Measurements from ENCODE around the gene VTI1A. TPM values are rescaled to one million over a fixed set of nuclear protein-coding genes. Genes with fewer than 3 reads are reported as not detected.
A peak's percentile ranks its signal among the peaks of the same experiment; 100 is the strongest.

VTI1A gene
- total RNA-seq, 3 donors from 2014 or later: 36.2 to 55.9 (median 44.4) TPM

DNA sequence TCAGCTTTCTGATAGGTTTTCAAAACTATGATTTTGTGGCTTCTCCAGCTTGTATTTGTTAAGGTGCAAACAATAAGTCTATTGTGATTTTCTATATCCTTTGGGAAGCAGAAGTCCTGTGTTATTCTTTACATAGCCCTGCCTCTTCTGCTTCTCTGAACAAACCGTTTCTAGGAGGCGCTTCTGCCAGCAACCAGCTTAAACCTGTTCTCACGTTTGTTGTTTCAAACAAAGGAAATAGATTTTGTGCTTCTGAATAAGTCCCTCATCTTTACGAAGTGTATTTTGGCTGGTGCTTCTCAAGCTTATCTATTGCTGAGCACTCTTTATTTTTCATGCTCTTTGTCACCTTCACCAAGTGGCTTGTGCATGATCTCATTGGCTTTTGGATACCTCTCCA, 61.0 kb downstream of the VTI1A start:
- TF ChIP-seq, protein P1, sequence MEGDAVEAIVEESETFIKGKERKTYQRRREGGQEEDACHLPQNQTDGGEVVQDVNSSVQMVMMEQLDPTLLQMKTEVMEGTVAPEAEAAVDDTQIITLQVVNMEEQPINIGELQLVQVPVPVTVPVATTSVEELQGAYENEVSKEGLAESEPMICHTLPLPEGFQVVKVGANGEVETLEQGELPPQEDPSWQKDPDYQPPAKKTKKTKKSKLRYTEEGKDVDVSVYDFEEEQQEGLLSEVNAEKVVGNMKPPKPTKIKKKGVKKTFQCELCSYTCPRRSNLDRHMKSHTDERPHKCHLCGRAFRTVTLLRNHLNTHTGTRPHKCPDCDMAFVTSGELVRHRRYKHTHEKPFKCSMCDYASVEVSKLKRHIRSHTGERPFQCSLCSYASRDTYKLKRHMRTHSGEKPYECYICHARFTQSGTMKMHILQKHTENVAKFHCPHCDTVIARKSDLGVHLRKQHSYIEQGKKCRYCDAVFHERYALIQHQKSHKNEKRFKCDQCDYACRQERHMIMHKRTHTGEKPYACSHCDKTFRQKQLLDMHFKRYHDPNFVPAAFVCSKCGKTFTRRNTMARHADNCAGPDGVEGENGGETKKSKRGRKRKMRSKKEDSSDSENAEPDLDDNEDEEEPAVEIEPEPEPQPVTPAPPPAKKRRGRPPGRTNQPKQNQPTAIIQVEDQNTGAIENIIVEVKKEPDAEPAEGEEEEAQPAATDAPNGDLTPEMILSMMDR (IDR thresholded peaks at IDR 0.05): no peak
- no peaks in the 10 kb centered on the region for H3K36me3 ChIP-seq (ENCODE audit: low read depth)
- H3K4me3 ChIP-seq: no peak overlapping the region
- DNase-seq (no peak), ATAC-seq (peak; percentile 73)
- H3K4me1 ChIP-seq (ENCODE audit: low read depth): no peaks in the 10 kb centered on the region
- no peaks in the 10 kb centered on the region for H3K9me3 ChIP-seq
- intact Hi-C loops (cut with DNase I, micrococcal nuclease): no loop called here

DNA sequence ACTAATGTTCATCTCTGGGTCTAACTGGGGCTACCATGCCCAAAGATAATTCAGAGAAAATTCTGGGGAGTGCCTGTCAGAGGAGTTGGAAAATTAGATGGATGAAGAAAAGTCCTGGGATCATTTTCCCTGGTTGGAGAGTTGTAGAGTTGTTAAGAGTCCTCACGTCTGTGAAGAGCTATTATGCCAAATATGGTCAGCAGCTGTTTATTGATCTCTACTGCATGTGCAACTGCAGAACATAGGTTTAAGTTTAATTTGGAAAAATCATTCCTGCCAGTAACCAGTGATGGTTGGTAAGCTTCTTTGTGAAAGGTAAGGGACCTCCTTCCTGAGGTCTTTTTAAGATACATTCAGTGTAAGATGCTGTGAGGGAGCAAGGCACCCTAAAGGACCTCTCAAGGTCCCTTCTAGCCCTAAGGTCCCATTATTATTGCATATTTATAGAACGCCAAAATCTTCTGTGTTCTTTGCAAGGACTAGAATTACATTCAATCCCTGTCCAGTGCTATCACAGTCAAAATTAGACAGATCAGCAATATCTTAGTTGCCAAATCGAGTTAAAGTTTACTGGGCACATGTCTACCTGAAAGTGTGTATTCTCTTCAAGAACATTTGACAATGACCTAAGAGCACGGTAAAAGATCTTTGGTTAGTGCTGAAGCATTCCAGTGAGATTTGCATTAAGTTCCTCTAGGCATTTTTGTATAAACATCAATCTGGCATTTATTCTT, 62.7 kb downstream of the VTI1A start:
- Histone ChIP-seq H3K4me1 (ENCODE audit: low read depth) (no peaks in the 10 kb centered on the region), H3K36me3 (ENCODE audit: low read depth) (no peaks in the 10 kb centered on the region), H3K4me3 (no peak overlapping the region), H3K9me3 (no peaks in the 10 kb centered on the region)
- no peak for ATAC-seq
- no peak for DNase-seq
- TF ChIP-seq, protein P1 (IDR thresholded peaks at IDR 0.05): no peak
- intact Hi-C loops (cut with DNase I, micrococcal nuclease): no loop called here

DNA sequence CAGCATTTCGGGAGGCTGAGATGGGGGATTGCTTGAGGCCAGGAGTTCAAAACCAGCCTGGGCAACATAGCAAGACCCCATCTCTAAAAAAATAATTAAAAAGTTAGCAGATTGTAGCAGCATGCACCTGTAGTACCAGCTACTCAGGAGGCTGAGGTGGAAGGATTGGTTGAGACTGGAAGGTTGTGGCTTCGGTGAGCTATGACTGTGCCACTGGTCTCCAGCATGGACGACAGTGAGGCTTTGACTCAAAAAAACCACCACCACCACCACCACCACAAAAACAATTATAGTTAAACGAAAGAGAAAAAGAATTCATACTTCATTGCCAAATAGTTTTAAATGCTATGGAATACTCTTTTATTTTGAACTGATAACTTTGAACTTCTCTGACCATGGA, 63.4 kb downstream of the VTI1A start:
- no peaks in the 10 kb centered on the region for H3K36me3 ChIP-seq (ENCODE audit: low read depth)
- intact Hi-C loops (cut with DNase I, micrococcal nuclease): no loop called here
- H3K4me3 ChIP-seq: no peak overlapping the region
- TF ChIP-seq, protein P1 (IDR thresholded peaks at IDR 0.05): no peak
- ATAC-seq: no peak
- no peak for DNase-seq
- H3K4me1 ChIP-seq (ENCODE audit: low read depth): no peaks in the 10 kb centered on the region
- H3K9me3 ChIP-seq: no peaks in the 10 kb centered on the region

DNA sequence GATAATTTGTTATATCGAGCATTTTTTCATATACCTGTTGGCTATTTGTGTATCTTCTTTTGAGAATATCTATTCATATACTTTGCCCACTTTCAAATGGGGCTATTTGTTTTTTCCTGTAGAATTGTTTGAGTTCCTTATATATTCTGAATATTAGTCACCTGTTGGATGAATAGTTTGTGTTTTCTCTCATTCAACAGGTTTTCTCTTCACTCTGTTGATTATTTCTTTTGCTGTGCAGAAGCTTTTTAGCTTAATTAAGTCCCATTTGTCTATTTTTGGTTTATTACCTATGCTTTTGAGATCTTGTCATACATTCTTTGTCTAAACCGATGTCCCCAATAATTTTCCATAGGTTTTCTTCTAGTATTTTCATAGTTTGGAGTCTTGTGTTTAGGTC, 65.3 kb downstream of the VTI1A start:
- Histone ChIP-seq H3K4me1 (ENCODE audit: low read depth) (no peaks in the 10 kb centered on the region), H3K36me3 (ENCODE audit: low read depth) (no peaks in the 10 kb centered on the region), H3K4me3 (no peak overlapping the region), H3K9me3 (no peaks in the 10 kb centered on the region)
- no peak for DNase-seq
- no peak for ATAC-seq
- intact Hi-C loops (cut with DNase I, micrococcal nuclease): no loop called here
- TF ChIP-seq, protein P1 (IDR thresholded peaks at IDR 0.05): no peak

DNA sequence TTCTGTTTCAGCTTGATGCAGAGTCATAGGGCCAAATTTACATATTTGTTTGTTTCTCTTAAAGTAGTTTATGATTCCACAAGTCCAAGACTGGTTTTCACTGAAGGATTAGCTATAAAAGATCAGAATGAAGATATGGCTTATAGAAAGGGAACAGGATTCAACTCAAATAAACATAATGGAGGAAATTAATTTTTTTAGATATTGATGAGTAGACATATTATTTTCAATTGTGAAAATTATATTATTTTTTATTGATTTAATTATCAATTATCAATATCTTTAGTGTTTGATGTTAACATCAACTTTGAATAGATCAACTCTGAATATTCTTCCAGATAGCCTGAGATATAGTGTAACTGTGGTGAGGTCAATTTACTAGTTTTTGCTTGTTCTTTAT, 68.1 kb downstream of the VTI1A start:
- ATAC-seq: no peak
- no peaks in the 10 kb centered on the region for H3K36me3 ChIP-seq (ENCODE audit: low read depth)
- TF ChIP-seq, protein P1 (IDR thresholded peaks at IDR 0.05): no peak
- no peak for DNase-seq
- no peaks in the 10 kb centered on the region for H3K9me3 ChIP-seq
- H3K4me1 ChIP-seq (ENCODE audit: low read depth): no peaks in the 10 kb centered on the region
- intact Hi-C loops (cut with DNase I, micrococcal nuclease): no loop called here
- H3K4me3 ChIP-seq: no peak overlapping the region
